Measurements from ENCODE around the gene TSKU.

DNA sequence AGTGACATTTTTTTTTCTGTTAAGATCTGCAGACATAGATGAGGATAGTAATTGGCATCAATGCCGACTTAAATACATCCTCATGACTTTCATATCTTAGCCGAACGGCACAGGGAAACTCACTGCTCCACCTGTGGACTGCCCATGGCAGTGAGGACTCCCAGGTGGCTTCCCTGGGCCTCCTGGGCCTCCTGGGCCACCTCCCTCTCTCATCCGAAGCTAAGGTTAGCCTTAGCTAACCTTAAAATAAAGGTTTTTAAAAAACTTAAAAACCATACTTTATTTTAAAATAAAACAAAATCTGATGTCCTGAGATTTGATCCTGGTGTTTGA lies 38.1 kb upstream of the TSKU start:
- TF ChIP-seq, protein P1, sequence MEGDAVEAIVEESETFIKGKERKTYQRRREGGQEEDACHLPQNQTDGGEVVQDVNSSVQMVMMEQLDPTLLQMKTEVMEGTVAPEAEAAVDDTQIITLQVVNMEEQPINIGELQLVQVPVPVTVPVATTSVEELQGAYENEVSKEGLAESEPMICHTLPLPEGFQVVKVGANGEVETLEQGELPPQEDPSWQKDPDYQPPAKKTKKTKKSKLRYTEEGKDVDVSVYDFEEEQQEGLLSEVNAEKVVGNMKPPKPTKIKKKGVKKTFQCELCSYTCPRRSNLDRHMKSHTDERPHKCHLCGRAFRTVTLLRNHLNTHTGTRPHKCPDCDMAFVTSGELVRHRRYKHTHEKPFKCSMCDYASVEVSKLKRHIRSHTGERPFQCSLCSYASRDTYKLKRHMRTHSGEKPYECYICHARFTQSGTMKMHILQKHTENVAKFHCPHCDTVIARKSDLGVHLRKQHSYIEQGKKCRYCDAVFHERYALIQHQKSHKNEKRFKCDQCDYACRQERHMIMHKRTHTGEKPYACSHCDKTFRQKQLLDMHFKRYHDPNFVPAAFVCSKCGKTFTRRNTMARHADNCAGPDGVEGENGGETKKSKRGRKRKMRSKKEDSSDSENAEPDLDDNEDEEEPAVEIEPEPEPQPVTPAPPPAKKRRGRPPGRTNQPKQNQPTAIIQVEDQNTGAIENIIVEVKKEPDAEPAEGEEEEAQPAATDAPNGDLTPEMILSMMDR (IDR thresholded peaks at IDR 0.05; ENCODE audit: poor library complexity), result no peak
- no peak for TF ChIP-seq EZH2 (IDR thresholded peaks at IDR 0.05; ENCODE audit: borderline replicate concordance)

All from hepatocyte (in vitro differentiated cells).